NCI-H1105 (cell line): Measurements from ENCODE around the gene FCHO2.
"Not testable (repeated sequence)": the region's sequence is repeated elsewhere in the genome, so short reads cannot be mapped to it uniquely, and the experiment has no call there.

ENCODE experiments used
- DNase-seq: peaks from one replicate; lab custom pipeline; 2025; lab: John Stamatoyannopoulos, UW

FCHO2 gene

DNA sequence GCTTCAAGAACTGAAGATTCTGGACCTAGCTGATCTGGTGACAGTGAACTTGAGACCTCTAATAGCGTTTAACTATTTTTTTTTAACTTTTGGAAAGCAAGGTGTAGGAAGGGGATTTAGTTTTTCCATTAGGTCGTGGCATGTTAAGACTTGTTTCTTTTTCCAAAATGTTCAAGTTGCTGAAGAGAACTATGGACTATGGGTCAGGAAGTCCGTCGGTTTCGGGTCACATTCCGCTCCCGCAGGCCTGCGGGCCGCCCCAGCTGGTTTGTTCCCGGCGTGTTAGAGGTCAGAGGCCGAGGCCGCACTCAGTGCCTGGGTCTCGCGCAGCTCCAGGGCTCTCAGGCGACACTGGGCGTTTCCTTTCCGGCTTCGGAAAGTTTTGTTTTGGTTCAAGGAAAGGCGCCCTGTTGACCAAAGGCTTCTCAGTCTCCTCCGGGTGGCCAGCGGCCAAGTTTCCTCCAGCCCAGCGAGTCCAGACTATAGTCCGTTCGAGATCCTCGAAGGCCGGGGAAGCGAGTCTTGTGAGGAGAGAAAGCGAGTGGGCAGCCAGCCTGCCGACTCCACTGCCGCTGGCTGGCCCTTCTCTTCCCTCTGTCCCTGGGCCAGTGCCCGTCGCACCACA lies 586 bp upstream of the FCHO2 start:
- DNase-seq = no peak

DNA sequence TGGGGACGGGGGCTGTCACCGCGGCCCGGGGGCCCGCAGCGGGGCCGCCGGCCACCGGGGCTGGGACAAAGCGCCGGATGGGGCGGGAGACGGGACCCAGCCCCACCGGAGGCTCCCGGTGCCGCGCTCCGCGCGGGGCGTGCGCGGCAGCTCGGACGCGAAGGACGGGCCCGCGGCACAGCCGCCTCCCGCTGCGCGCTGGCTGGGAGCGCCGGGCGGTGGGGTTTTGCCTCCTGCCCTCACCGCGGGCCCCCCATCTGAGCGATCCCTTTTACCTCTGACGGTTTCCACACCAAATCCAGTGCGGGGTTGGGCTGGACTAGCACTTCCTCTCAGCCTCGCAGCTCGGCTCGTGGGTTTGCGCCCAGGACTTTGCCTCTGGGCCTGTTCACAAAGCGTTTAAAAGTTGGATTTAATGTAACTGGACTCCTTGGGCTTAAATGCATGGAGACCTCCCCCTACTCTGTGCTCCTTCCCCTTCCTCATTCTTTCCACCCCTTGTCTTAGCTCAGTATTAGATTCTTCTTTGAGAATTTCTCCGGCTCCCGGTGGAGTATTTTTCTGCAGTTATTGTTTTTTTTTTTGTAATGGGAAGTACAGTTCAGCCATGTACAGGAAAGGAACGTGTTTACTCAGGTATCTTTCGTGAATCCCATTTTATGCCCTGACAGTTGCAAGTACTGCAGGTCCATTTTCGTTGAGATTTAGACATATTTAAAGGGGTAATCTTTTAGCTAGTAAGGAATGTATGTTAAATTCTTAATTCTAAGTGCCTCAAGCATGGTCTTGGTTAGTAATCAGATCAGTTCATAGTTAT lies 691 bp downstream of the FCHO2 start:
- DNase-seq = peak; percentile 15

DNA sequence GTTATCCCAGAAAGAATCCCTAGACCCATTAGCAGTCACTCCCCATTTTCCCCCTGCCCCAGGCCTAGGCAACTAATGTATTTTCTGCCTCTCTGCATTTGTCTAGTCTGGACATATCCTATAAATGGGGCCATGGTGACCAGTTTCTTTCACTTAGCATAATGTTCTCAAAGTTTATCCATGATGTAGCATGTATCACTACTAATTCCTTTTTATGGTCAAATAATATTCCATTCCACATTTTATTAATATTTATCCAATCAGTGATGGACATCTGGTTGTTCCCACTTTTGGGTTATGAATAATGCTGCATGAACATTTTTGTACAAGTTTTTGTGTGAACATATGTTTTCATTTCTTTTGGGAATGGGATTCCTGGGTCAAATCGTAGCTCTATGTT lies 1.5 kb downstream of the FCHO2 start:
- DNase-seq = no peak

DNA sequence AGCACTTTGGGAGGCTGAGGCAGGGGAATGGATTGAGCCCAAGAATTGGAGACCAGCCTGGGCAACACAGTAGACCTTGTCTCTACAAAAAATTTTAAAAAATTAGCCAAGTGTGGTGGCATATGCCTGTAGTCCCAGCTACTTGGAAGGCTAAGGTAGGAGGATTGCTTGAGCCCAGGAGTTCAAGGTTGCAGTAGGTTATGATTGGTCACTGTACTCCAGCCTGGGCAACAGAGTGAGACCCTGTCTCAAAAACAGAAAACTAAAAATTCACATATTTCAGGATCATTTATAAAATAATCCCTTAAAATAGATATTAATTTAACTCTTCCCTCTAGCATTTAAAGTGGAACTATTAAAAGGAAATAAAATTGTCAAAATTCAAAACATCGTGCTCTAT lies 3.4 kb downstream of the FCHO2 start:
- DNase-seq = no peak

DNA sequence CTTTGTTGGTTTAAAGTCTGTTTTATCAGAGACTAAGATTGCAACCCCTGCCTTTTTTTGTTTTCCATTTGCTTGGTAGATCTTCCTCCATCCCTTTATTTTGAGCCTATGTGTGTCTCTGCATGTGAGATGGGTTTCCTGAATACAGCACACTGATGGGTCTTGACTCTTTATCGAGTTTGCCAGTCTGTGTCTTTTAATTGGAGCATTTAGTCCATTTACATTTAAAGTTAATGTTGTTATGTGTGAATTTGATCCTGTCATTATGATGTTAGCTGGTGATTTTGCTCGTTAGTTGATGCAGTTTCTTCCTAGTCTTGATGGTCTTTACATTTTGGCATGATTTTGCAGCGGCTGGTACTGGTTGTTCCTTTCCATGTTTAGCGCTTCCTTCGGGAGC lies 18.6 kb downstream of the FCHO2 start:
- DNase-seq = not testable (repeated sequence)

DNA sequence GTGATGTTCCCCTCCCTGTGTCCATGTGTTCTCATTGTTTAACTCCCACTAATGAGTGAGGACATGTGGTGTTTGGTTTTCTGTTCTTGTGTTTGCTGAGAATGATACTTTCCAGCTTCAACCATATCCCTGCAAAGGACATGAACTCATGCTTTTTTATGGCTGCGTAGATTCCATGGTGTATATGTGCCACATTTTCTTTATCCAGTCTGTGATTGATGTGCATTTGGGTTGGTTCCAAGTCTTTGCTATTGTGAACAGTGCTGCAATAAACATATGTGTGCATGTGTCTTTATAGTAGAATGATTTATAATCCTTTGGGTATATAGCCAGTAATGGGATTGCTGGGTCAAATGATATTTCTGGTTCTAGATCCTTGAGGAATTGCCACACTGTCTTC lies 21.0 kb downstream of the FCHO2 start:
- DNase-seq = not testable (repeated sequence)

DNA sequence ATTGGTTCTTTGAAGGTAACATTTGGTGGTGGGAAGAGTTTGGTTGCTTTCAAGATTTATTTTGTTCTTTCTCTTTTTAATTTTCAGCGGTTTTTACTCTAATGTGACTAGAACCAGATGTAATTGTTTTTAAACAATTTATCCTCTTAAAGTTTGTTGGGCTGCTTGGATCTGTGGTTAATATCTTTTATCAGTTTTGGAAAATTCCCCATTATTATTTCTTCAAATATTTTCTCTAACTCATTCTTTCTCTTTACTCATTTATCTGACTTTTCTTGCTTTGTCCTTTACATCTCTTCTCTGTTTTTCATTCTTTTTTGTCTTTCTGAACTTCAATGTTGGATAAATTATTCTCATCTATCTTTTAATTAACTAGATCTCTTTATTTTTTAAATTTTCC lies 29.9 kb downstream of the FCHO2 start:
- DNase-seq = no peak

DNA sequence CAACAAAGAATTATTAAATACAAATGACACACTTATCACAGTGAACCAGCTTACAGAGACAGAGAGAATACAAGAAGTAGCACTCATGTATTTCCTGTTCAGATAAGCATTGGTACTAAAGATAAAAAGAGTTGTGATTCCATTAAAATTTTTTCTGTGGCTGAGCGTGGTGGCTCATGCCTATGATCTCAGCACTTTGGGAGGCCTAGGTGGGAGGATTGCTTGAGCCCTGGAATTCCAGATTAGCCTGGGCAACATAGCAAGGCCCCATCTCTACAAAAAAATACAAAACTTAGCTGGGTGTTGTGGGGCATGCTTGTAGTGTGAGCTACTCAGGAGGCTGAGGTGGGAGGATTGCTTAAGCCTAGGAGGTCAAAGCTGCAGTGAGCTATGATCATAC lies 32.9 kb downstream of the FCHO2 start:
- no peak for DNase-seq

DNA sequence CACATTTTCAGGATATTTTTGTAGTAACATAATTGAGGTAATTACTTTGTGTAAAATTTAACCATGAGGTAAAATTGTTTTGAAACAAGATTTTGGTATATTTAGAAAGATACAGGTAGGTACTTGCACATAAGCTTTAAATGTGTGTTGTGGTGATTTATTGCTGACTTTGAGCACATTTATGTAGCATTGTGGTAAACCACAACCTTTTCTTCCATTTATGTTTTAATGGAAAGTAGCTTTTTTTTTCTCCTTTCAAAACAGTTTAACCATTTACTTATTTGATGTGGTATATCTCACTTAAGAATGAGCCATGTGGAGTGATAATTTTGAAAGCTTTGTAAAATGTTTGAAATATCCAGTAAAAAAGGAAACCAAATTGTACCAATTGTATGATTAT lies 35.6 kb downstream of the FCHO2 start:
- no peak for DNase-seq

DNA sequence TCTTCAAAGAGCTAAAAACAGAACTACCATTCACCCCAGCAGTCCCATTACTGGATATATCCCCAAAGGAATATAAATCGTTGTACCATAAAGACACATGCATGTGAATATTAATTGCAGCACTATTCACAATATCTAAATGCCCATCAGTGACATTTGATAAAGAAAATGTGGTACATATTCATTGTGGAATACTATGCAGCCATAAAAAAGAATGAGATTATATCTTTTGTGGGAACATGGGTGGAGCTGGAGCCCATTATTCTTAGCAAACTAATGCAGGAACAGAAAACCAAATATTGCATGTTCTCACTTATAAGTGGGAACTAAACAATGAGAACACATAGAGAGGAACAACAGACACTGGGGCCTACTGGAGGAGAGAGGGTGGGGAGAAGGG lies 38.7 kb downstream of the FCHO2 start:
- no peak for DNase-seq

DNA sequence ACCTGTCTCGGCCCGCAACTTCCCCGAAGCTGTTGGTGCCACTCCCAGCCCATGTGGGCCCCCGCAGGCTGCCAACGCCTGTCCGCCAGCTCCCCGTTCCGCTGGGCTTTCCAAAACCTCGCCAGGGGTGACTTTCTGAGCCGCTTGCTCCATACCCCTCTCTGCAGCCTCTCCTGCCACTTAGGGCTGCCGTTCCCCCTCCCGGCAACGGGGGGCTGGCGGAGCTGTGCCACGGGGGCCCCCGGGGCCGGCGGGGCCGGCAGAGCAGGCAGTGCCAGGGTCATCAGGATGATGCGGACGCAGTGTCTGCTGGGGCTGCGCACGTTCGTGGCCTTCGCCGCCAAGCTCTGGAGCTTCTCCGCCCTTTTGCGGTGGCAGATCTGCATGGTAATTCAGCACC lies 40.8 kb downstream of the FCHO2 start:
- DNase-seq = no peak

DNA sequence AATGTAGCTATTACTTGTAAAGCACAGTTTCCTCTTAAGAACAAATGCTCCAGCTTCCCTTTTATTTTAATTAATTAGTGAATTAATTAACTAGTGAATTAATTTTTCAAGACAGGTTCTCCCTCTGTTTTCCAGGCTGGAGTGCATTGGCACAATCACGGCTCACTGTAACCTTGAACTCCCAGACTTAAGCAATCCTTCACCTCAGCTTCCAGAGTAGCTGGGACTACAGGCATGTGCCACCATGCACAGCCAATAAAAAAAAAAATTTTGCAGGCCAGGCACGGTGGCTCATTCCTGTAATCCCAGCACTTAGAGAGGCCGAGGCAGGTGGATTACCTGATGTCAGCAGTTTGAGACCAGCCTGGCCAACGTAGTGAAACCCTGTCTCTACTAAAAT lies 44.1 kb downstream of the FCHO2 start:
- DNase-seq = no peak

DNA sequence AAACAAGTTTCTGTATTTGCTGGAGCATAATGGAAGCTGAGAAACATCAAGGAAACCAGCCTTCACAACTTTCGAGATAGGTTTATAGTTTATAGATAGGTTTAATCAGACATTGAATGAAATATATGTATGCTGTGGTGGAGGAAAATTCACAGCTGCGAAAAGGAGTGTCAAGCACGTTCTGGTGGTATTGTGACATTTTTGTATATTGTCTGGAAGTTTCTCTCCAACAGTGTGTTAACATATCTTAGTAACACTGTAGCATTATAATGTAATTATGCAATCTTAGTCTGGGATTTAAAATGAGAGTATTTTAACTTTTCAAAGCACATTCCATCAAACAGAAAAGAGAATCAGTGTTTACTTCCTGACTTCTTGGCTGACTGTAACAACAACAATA lies 50.0 kb downstream of the FCHO2 start:
- DNase-seq = no peak

DNA sequence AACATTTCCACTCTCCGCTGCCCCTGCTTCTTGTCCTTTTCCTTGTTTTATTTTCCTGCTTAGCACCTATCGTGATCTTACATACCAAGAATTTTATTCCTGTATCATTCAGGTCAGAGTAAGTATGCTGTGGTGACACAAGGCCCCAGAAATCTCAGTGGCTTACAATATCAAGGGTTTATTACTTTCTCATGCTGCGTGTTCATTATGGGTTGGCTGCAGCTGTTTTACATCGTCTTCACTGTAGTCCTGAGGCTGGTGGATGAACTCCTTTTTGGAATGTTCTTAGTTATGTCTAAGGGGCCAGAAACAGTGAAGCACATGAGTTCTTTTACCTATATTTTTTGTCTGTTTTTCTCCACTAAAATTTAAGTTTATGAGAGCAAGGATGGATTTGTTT lies 51.2 kb downstream of the FCHO2 start:
- DNase-seq = no peak

DNA sequence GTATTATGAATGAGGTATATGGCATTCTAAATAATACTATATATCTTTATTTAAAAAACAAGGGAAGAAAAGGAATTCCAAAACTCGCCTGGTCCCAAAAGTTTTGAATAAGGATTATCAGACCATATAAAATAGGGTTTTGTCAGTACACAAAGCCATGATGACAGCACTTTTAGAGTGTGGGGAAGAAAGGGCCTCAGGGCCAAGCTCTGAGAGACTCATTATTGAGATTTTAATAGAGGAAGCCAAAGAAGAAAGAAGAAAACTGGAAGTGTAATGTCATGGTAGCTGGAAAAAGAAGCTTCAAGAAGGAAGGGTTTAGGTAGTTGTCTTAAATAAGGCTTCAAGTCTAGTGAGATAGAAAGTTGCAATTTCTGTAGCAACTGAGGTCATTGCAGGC lies 53.0 kb downstream of the FCHO2 start:
- no peak for DNase-seq

DNA sequence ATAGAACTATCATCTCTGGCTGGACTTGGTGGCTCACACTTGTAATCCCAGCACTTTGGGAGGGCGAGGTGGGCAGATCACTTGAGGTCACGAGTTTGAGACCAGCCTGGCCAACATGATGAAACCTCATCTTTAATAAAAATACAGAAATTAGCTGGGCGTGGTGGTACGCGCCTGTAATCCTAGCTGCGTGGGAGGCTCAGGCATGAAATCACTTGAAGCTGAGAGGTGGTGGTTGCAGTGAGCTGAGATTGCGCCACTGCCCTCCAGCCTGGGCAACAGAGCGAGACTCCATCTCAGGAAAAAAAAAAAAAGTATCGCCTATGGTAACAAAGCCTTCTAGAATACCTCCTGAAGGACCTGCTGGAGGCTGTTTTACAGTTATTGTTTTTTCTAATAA lies 55.8 kb downstream of the FCHO2 start:
- DNase-seq = not testable (repeated sequence)

DNA sequence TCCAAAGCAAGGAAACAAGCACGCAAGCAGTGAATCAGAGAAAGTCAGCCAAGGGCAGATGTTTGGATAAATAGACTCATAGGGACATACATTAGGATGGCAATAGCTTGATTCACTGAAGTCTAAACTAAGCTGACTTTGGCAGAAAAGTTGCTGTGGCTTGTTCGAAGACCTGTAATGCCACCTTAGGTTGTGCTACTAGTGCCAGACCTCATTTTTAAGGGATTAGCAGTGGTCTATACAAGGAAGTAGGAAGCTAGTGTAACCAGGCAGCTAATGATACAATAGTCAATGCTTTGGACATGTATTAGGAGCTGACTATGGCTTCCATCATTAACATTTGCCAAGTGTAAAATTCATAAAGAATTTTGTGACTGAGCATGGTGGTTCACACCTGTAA lies 63.1 kb downstream of the FCHO2 start:
- no peak for DNase-seq

DNA sequence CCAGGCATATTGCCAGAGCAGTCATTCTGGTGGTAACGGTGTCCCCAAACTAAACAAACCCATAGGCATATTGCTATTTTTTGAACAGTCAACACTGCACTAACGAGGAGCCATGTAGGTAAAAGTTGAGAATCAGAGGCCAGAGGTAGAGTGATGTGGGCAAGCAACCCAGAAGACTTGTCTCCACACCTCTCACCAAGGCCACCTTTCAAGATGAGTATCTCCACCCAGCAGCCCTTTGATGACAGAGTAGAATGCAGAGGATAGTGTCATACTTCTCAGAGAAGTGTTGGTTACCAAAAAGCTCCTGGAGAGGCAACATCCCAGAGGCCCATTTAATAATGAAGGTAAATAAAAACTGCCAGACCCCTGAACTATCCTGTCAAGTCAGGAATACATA lies 63.9 kb downstream of the FCHO2 start:
- no peak for DNase-seq

DNA sequence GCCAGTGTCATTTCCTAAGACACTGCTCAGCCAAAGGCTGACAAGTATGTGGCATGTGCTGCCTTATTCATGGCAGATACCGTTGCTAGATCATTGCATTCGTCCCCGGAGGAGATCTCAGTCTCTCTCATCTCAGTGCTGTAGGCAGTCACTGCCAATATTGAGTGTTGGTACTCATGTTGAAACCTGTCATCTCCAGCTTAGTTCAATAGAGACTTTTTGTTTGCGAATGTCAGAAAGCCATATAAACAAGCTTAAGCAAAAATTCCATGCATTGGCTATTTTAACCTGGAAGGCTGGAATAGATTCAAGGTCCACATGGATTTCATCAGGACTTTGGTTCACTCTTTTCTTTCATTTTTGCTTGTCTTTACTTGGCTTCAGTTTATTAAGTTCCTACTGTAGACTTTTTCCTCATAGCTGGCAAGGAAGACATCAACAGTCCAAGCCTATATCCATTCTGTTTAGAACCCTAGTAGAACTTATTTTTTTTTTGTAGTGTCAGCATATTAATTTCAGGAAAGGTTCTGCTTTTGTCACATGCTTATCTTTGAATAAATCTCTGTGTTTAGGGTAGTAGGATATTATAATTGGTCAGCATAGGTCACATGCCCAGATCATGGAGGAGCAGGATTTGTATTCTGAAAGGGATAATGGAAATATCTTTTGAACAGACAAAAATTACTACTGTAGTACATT lies 66.8 kb downstream of the FCHO2 start:
- DNase-seq = no peak

DNA sequence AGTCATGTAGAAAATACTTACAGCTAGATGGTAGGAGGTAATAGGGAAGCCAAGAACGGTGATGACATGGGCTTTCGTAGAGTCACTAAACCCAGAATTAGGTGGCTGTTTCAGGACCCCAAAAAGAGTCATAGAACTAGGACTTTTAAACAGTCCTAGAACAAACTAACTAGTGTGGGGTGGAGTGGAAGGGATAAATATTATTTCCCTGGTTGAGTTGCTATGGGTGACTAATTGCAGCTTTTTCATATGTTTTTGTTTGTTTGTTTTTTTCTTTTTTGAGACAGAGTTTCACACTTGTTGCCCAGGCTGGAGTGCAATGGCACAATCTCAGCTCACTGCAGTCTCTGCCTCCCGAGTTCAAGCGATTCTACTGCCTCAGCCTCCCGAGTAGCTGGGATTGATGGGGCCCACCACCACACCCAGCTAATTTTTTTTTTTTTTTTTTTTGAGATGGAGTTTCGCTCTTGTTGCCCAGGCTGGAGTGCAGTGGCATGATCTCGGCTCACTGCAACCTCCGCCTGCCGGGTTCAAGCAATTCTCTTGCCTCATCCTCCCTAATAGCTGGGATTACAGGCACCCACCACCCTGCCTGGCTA lies 69.2 kb downstream of the FCHO2 start:
- DNase-seq = not testable (repeated sequence)

DNA sequence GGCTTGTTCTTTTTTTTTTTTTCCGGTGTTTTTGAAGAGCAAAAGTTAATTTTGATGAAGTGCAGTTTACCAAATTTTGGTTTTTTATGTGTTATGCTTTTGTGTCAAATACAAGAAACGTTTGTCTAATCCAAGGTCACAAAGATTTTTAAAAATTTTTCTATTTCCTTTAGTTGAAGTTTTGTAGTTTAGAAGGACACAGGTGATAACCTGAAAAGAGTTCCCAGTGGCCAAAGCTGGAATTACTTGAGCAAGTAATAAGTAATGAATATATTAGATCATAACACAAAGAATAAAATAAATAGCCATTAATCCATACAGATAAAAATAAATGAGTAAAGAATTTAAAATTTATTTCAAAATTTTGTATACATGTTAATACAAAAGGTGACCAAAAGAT lies 71.5 kb downstream of the FCHO2 start:
- no peak for DNase-seq

DNA sequence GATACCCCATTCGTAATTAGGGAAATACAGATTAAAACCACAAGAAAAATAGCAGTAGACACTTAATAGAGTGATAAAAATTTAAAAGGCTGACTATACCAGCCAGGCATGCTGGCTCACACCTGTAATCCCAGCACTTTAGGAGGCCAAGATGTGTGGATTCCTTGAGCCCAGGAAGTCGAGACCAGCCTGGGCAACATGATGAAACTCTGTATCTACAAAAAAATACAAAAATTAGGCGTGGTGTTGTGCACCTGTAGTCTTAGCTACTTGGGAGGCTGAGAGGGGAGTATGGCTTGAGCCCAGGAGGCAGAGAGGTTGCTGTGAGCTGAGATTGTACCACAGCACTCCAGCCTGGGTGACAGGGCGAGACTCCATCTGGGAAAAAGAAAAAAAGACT lies 72.0 kb downstream of the FCHO2 start:
- no peak for DNase-seq
